A172 (cell line): ENCODE measurements around the gene VPS8. TPM values are rescaled to one million over a fixed set of nuclear protein-coding genes. Genes with fewer than 3 reads are reported as not detected.

ENCODE experiments used
- DNase-seq: peaks from one replicate; pipeline ENCODE4 v3.0.0-alpha.2; 2015; ENCODE audit warnings: low spot score
- total RNA-seq: library from RNA; depleted of rRNA; stranded (reverse); fragments of >200 nt; shearing (Covaris generic); gene quantifications from 2 replicates; pipeline ENCODE4 v1.2.3, GENCODE V29; 2014

Gene VPS8
- total RNA-seq, 1 experiment from 2014 or later, result 47.7 TPM

DNA sequence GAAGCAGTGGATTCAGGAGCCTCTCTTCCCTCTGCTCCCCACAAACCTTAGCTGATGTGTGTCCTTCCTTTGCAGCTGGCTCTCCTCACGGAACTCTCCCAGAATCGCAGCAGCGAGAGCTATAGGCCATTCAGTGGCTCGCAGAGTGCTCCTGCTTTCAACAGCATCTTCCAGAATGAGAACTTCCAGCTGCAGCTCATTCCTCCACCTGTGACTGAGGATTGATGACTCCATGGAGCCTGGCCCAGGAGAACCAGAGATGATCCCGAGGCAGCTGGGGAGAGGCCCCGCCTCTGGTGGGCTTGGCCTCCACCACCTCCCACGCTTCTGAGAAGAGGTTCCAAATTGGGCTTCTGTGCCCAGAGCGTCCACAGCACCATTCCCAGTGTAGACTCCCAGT is 239.8 kb downstream of the VPS8 start:
- DNase-seq, result no peak

DNA sequence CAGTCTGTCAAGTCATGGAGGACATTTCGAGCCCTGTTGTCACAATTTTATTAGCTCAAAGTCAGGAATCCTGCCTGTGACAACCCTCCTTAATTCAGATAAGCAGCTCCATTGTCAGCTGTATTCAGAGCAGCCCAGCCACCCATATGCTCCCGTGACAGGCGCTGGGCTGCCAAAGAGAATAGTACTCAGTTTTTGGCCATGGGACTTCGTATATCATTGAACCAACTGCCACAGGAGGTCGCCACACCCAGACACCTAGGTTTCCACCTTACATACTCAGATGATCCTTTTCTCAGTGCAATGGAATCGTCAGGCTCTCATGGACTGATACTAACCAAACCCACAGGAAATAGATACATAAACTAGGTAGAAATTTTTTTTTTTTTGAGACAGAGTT is 240.7 kb downstream of the VPS8 start:
- DNase-seq, result no peak

DNA sequence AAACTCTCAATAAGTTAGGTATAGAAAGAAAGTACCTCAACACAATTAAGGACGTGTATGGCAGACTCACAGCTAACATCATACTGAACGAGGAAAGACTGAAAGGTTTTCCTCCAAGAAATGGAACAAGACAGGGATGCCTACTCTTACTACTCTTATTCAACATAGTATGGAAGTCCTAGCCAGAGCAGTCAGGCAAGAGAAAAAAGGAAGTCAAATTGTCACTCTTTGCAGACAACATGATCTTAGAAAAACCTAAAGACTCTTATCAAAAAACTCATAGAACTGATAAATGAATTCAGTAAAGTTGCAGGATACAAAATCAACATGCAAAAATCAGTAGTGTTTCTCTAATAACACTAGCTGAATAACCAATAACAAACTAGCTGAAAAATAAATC is 244.9 kb downstream of the VPS8 start:
- no peak for DNase-seq

DNA sequence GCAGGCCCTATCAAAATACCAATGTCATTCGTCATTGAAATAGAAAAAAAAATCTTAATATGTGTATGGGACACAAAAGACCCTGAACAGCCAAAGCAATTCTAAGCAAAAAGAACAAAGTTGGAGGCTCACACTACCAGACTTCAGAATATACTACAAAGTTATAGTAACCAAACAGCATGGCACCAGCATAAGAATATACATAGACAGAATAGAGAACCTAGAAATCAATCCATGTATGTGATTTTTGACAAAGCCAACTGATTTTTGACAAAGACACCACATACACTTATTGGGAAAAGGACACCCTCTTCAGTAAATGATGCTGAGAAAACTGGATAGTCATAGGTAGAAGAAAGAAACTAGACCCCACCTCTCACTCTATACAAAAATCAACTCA is 245.9 kb downstream of the VPS8 start:
- no peak for DNase-seq

DNA sequence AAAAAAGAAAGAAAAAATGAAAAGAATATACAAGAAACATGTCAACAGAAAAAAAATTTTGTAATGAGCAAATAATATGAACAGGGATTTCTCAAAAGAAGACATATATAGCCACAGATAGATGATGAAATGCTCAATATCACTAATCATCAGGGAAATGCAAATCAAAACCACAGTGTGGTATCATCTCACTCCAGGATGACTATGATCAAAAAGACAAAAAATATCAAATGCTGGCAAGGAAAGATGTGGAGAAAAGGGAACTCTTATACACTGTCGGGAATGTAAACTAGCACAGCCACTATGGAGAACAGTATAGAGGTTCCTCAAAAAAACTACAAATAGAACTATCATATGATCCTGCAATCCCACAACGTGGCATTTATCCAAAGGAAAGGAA is 246.8 kb downstream of the VPS8 start:
- DNase-seq, result no peak

DNA sequence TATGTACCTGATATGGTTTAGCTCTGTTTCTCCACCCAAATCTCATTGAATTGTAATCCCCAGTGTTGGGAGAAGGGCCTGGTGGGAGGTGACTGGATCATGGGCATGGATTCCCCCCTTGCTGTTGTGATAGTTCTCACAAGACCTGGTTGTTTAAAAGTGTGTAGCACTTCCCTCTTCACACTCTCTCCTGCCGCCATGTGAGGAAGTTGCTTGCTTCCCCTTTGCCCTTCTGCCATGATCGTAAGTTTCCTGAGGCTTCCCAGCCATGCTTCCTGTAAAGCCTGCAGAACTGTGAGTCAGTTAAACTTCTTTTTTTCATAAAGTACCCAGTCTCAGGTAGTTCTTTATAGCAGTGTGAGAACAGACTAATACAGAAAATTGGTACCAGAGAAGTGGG is 247.8 kb downstream of the VPS8 start:
- DNase-seq, result no peak

DNA sequence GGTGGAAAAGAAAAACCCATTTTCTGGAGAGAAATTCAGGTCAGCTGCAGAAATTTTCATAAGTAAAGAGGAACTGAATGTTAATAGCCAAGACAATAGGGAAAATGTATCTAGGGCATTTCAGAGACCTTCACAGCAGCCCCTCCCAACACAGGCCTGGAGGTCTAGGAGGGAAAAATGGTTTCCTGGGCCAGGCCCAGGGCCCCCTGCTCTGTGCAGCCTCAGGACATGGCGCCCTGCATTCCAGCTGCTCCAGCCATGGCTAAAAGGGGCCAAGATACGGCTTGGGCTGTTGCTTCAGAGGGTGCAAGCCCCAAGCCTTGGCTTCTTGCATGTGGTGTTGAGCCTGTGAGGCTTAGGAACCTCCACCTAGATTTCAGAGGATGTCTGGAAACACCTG is 248.7 kb downstream of the VPS8 start:
- no peak for DNase-seq

DNA sequence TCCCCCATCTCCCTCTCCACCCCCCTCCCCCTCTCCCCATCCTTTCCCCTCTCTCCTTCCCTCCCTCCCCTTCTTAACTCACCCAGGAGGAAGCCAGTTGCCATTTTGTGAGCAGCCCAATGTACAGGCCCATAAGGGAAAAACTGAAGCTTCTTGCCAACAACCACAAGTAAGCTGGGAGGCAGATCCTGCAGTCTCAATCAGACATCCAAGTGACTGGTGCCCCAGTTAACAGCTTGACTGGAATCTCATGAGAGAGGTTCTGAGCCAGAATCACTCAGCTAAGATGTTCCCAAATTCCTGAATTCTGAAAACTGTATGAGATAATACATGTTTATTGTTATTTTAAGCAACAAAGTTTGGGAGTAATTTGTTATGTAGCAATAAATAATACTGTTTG is 250.2 kb downstream of the VPS8 start:
- DNase-seq, result no peak

DNA sequence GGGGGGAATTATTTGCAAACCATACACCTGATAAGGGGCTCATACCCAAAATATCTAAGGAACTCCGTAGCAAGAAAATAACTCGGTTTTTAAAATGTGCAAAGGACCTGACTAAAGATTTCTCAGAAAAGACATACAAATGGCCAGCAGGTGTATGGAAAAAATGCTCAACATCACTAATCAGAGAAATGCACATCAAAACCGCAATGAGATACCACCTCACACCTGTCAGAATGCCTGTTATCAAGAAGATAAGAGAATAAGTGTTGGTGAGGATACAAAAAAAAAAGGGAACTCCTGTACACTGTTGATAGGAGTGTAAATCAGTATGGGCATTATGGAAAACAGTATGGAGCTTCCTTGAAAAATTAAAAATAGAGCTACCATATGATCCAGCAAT is 251.5 kb downstream of the VPS8 start:
- DNase-seq, result no peak

DNA sequence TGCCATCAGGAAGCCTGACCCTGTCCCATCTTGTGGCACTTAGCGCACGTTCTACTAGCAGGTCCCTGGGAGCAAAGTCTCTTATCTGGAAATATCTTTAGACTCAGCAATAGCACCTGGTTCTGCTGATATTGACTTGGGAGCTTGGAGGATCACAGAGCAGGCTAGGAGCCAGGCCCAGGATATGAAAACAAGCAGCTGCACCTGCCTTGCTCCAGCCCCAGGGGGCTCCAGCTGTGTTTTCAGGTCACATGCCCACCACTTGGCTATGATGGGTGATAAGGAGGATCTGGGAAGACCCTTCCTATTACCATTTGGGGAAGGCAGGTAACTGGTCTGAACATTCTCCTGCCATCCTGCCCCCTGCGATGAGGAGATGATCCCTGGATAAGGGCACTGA is 253.1 kb downstream of the VPS8 start:
- no peak for DNase-seq

DNA sequence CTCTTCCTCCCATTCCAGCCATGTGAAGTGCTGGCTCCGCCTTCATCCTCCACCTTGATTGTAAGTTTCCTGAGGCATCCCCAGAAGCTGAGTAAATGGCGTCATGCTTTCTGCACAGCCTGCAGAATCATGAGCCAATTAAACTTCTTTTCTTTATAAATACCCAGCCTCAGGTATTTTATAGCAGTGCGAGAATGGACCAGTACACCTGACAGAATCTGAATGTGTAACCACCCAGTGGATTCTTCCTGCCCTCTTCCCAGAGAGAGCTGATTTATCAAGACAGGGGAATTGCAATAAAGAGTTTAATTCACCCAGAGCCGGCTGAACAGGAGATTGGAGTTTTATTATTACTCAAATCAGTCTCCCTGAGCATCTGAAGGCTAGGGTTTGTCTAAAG is 254.3 kb downstream of the VPS8 start:
- DNase-seq, result no peak

DNA sequence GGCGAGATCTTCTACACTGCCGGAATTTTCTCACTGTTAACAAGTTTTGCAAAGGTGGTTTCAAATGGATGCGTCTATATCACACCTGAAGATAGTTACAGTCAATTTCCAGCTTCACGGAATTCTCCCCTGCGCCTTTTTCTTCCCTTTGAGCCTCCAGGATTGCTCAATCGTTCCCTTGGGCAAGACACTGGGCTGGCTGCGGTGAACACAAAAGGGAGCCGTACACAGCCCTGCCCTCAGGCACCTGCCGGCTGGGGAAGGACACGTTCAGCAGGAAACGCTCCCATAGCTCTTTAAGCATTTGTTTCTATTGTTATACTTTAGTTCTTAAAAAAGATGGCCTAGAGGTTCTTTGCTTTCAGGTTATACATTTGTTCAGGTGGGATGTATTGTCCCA is 255.2 kb downstream of the VPS8 start:
- DNase-seq, result no peak

DNA sequence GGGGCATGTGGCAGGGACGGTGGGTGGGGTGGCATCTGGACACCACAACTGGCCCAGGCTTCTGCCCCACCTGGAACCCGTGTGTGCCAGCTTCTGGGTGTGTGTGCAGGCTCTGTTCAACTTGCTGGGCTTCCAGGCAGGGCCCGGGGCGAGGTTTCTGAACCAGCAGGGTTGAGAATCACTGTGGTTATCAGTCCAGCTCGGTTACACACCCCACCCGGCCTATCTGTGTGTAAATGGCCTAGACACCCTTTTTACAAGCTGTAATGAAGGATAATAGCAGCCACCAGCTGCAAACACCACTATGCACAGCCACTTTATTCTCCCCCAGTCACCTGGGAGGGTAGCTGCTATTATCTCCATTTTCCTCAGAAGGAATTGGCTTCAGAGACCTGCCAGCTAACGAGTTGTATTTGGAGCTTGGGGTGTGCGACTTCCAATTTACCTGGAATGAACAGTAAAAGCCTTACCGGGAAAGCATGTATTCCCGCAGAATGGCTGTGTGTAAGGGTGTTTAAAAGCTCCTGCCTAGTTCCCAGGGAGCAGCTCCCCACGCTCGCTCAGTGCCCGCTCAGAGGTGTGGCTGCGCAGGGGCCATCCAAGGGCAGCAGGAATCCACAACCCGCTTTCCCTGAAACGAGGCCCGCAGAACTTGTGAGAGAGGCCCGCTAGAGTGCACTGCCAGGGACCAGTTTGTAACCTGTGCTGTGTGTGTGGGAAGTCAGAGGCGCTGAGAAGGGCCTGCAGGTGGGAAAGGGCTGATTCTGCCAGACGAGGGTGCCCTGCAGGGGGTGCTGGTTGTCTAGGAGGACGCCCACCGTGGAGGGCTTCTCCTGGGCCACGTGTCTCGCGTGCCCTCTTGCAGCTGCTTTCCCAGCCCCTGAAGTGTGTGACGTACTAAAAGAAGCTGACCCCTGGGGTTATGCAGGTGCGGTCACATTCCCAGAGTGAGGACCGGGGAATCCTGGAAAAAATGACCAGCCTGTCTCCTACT is 257.4 kb downstream of the VPS8 start:
- DNase-seq, result no peak

DNA sequence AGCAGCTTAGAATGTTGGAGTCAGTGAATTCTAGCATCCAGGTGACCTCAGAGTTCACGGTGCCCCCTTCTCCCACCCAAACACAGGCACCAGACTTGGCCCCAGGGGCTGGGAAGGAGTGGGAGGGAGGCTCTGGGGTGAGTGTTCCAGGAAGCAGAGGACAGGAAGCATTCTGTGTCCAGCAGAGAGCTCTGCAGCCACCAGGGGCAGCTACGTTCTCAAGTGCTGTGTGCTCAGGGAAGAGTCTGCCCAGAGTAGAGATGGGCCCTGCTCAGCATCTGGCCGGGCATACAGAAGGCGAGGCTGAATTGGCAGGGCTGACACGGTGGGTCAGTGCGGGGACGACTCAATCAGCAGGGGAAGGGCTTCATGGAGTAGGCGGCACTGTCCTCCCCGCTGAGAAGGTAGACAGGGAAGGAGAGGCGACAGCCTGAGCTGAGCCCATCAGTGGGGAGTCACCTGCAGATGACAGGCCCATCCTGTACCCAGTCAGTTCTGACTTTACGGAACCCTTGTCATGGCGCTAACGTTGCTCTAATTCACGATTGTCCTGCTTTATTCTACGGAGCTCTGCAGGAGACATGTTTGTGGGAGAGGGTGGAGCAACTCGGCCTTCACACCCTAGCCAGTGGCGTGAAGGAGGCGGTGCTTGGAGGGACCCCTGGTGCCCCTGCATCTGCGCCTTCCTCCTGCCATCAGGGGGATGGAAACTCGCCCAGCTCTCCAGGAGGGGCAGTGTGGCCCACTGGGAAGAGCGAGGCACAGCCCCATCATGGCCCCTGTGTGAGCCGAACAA is 258.7 kb downstream of the VPS8 start:
- peak; percentile 10 for DNase-seq

DNA sequence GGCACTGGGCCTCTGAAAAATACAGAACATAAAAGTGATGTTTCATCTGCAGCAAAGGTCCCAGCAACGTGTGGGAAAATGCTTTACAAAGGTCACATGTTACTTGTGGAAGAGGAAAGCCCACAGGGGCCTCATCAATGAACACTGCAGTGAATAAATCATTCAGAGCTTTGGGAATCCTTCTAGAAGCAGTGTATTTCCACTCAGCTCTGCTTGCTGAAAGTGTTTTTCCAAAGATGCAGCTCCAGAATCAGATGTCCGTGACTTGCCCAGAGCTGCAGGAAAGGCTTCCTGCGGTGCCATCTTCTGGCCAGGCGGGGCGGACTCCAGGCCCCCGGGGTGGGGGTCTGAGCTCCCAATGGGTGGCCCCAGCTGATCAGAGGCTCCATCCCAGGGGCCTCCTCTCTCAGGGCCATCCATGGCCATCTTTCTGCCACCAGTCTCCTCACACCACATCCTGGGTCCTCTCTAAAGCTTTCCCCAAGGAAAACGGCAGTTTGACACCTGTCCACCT is 259.4 kb downstream of the VPS8 start:
- no peak for DNase-seq

DNA sequence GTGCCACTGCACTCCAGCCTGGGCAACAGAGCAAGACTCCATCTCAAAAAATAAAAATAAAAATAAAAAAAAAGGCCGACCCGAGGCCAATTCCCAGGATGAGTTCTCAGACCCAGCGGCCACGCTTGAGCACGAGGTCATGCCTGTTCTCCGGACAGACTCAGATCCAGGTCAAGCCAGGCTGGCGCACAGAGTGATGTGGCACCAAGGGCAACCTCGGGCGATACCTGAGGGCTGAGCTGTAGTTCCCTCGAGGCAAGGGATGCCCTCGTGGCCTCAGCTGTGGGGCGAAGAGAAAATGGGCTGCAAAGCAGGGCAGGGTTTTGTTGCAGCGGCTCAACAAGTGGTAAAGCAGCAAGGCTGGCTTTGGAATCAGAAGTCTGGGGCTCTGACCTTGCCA is 263.6 kb downstream of the VPS8 start:
- DNase-seq, result no peak

DNA sequence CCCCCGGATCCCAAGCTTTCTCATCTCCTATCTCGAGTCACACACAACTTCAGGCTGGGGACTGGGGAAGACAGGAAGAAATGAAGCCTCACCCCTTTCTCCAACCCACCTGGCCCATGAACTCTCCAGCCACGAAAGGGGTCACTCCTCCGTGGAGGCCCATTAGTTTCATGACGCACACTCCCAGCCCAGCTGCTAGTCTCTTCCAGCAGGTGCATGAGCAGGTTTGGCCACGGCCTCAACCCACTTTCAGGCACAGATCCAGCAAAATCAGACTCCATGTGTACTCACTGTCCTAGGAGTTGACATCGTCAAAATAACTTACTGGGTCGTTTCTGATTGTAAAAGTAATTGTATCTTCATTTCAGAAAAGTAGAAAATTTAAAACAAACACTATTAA is 264.3 kb downstream of the VPS8 start:
- no peak for DNase-seq

DNA sequence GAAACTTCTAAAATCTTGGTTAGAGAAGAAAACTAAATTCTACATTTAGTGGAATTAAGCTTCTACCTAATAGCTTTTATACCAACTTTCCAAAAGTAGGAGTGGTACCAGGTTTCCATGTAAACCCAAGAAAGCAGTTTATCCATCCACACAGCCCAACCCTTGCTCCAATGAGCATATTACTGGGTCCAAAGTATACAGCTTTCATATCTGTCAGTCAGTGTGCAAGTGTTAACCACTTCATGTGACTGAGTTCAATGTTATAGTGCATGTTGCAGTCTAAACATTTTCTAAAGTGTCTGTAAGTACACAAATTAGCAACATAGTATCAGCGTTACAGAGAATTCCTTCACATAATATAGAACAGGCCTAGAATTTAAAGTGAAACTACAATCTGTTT is 267.7 kb downstream of the VPS8 start:
- no peak for DNase-seq

DNA sequence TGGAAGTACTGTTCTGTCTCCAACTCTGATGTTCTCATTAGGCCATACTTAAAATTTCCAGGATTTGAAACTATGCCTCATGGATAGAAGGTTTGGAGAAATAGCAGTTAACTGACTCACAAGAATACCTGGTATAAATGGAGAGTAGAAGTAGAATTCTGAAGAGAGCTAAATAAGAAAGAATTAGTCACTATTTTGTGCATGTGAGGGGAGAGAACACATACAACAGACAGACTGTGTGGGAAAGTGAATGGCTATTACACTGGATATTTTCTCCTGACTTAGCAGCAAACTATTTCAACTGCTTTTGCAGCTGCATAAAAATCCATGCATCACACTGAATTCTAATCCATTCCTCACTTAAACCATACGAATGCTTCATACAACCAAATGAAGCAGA is 269.6 kb downstream of the VPS8 start:
- no peak for DNase-seq

DNA sequence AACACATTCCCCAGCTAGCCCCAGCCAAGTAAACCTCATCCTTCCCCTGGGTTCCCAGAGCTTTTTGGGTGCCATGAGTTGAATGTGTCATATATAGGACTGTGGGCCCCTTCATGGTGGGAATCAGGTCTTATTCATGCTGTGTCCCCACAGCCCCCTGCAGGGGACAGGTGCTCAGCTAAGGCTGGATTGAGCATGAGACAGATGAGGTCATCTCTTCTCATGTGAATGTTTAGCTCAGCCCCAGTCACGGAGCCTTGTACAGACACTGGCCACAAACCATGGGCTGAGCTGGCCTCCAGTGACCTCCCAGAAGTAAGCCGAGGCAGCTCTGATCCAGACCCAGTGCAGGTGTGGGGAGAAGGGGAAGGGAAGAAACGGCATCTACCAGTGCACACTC is 270.2 kb downstream of the VPS8 start:
- DNase-seq, result no peak

DNA sequence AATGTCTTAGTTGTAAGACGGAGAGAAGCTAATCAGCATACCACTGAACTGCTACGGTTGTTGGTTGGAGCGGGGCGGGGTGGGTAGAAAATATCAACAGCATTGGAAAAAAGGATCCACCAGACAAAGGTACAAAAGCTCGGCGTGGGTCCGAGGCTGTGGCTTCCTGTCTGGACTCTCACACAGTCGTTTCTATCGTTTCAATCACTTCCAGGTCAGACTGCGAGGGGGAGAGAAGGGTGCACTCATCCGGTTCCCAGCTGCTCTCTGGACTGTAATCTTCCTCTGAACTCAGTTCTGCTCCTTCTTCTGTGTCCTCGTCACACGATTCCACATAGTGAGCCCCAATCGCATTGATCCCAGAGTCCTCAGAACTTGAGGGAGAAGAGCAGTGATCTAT is 270.9 kb downstream of the VPS8 start:
- DNase-seq, result no peak

DNA sequence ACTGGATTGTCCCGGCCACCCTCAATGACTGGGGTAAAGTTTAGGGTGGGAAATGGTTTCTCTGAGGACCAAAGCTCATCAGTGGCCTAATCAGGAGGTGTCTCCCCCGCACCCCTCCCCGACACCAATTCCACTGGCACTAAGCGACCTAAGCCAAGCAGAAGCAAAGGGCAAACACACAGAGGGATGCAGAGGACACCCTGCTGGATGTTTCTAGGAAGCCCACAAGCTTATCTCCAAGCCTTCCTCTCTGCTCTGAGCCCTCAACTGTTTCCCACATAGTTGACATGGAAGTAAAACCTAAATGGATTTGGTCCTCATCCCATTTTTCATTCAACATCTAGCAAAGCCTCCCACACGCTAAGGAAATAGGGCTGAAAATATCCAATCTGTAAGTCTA is 272.4 kb downstream of the VPS8 start:
- DNase-seq, result no peak

DNA sequence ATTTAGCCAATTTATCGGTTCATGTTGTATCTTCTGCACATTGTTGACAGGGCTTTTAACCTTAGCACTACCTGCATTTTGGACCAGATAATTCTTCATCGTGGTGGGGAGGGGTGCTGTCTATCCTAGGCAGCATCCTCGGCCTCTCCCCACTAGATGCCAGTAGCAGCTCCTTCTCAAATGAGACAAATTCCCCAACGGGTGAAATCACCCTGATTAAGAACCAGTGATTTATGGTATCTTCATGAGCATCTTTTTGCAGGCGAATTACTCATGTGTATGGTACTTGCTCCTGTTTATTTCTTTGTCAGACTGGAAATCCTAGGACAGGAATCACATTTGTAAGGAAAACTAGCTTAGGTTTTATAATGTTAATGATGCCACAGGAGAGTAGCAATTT is 272.9 kb downstream of the VPS8 start:
- peak; percentile 82 for DNase-seq
